Heart left ventricle (tissue), 16 donors: ENCODE data around the gene RNASE8. TPM values are rescaled to one million over a fixed set of nuclear protein-coding genes. Genes with fewer than 3 reads are reported as not detected.

Experiments used
- ATAC-seq, 4 donors: fragments of 200-7000 bp; cut with Tn5 transposase; one replicate each; pipeline ENCODE4 v1.9.1; 2020 to 2022; ENCODE audit warnings: moderate library complexity in 4 of 4, mild to moderate bottlenecking in 3 of 4, moderate number of reproducible peaks in 1 of 4
- DNase-seq, 5 donors: peaks; one replicate each; pipeline ENCODE4 v3.0.0-alpha.2; 2020
- H3K27ac ChIP-seq, 12 donors: fragments of 200-600 bp; sonication (generic) in 4 of 12; one replicate each; pipeline versions ENCODE4 v1.5.0 to v1.8.0; 2016 to 2022; ENCODE audit warnings: mild to moderate bottlenecking in 2 of 12
- H3K27me3 ChIP-seq, 9 donors: fragments of 200-600 bp; sonication (generic) in 2 of 9; one replicate each; pipeline versions ENCODE4 v1.5.1 to v1.8.0; 2016 to 2022; ENCODE audit warnings: mild to moderate bottlenecking in 3 of 9
- H3K36me3 ChIP-seq, 9 donors: fragments of 200-600 bp; sonication (generic) in 2 of 9; one replicate each; pipeline versions ENCODE4 v1.5.0 to v1.8.0; 2018 to 2022; ENCODE audit warnings: mild to moderate bottlenecking in 2 of 9
- H3K4me1 ChIP-seq, 12 donors: fragments of 200-600 bp; sonication (generic) in 4 of 12; one replicate each; pipeline versions ENCODE4 v1.5.0 to v1.8.0; 2016 to 2022; ENCODE audit warnings: mild to moderate bottlenecking in 3 of 12
- H3K4me3 ChIP-seq, 12 donors: fragments of 200-600 bp; sonication (generic) in 4 of 12; one replicate each; pipeline versions ENCODE4 v1.5.0 to v1.8.0; 2017 to 2022; ENCODE audit warnings: mild to moderate bottlenecking in 9 of 12, moderate library complexity in 4 of 12
- H3K9me3 ChIP-seq, 12 donors: fragments of 200-600 bp; sonication (generic) in 4 of 12; one replicate each; pipeline versions ENCODE4 v1.5.0 to v1.8.0; 2016 to 2022; ENCODE audit warnings: mild to moderate bottlenecking in 1 of 12
- CTCF ChIP-seq, 12 donors: fragments of 200-600 bp; sonication (generic) in 4 of 12; IDR thresholded peaks; one replicate each; pipeline versions ENCODE4 v1.5.0 to v1.8.0; 2018 to 2022; ENCODE audit warnings: antibody characterized with exemption in 12 of 12, mild to moderate bottlenecking in 5 of 12
- POLR2A ChIP-seq, 2 donors: fragments of 450-650 bp; IDR thresholded peaks; one replicate each; pipeline ENCODE4 v1.6.1; 2017; ENCODE audit warnings: antibody characterized with exemption in 2 of 2, mild to moderate bottlenecking in 2 of 2, moderate library complexity in 2 of 2
- WGBS, 4 donors: extraction: QIAGEN DNeasy Blood & Tissue Kit in 2 of 4; methylation state at CpG; one replicate each; pipeline versions ENCODE4 v1.1.5 to v1.1.7; 2013 to 2018; 5-methylcytosine and 5-hydroxymethylcytosine counted together
- intact Hi-C, 10 donors: fragments of 100-400 bp; cut with DNase I; formaldehyde crosslinking; loops; one replicate each; pipeline versions ENCODE4 v1.11.1 to v1.14.2; 2022
- polyA plus RNA-seq, 2 donors: library from polyadenylated mRNA; stranded (reverse); fragments of 200-250 nt; gene quantifications; one replicate each; pipeline ENCODE4 v1.2.3, GENCODE V29; 2013
- total RNA-seq, 9 donors: library from RNA; depleted of rRNA in 2 of 9; stranded (reverse); fragments of >200 nt in 2 of 9; fragmentation: NEBNext Ultra II Directional in 3 of 9; extraction: Animal tissue kit (Norgen Biotek cat#: 25700) in 3 of 9; gene quantifications; one replicate each; pipeline versions ENCODE4 v1.1.0 to v1.2.4, GENCODE V29; 2016 to 2023
- donor health status: ischemic (EF 13 %, LVEDD 7.1; RV severe dilation, severe dysfunction).
- donor health status: healthy with polysubstance abuse.
- donor health status: DM: no; HTN: yes; CAD: no.
- donor health status: DM: no; HTN: no; CAD: no.
- donor health status: ischemic (EF 25% LVEDD 6.9; RV normal size, moderate dysfunction).
- donor health status: ischemic (EF 25% LVEDD 5.7; RV mildly dilated, moderate dysfunction).
- donor health status: healthy.
- donor health status: DM: yes; HTN: yes; CAD: no.
- donor health status: ischemic (EF 35%, LVEDD 5.7; RV mildly dilated, moderate dysfunction).
- donor health status: nonischemic (EF 11% LVEDD 7.7; RV severe dilation, severe dysfunction).
- donor health status: DM: yes; HTN: yes; CAD: no.
- donor health status: PGD.
- donor health status: ischemic (EF 29% LVEDD 5.4; RV normal size, mild dysfunction).
- donor health status: nonischemic (EF 23%, LVEDD 6.1; RV moderate dilation, normal function).

Gene RNASE8
- total and polyA plus RNA-seq, 11 donors = not detected

- TF ChIP-seq POLR2A (IDR thresholded peaks at IDR 0.05) (no peak), CTCF (IDR thresholded peaks at IDR 0.05) (no peak)
Observed at GRCh38 chr14:21033133-21033698, 24.4 kb upstream of the RNASE8 start.

DNA sequence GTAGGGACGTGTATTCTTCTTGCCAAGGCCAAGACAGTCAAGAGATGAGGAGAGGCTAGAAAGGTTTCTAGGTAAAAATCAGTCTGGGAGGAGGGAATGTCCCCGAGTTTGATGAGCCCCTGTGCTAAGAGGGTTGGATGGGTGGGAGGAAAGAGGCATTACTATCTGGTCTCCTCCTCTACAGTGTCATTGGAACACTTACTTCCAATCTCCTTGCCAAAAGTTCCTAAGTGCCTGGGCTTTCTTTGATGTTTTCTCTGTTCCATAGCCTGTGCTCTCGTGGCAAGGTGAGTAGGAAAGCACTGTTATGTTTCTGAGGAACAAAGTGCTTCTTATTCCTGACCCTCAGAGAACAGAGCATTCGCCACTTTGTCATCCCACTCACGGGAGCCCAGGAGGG lies 22.9 kb upstream of the RNASE8 start, which contains the start of gene RNASE13:
TSS of gene RNASE13 (minus strand) at position 101 of the 400 bp plus-strand sequence. CDS start 519 bp downstream, outside the sequence.
- TF ChIP-seq CTCF (IDR thresholded peaks at IDR 0.05) = no peak
- TF ChIP-seq POLR2A (IDR thresholded peaks at IDR 0.05) = no peak
- Histone ChIP-seq H3K36me3 (no peaks in the 10 kb centered on the region), H3K27me3 (no peaks in the 10 kb centered on the region), H3K9me3 (no peaks in the 10 kb centered on the region), H3K27ac (no peak within 1 kb of the TSS), H3K4me1 (peaks cover 0 to 26% (median 16%) of the 10 kb centered on the region in 12 donors), H3K4me3 (no peak within 1 kb of the TSS)
- intact Hi-C loops = loop anchor here in 1 of 10 donors (5.0 kb wide), 1 partner anchor 177 kb away; no protein-coding TSS in a partner anchor
- WGBS, 4 donors = 84 to 91% (median 88%) methylated on average over 5 of the region's 5 CpGs
- DNase-seq = no peak
- no peak for ATAC-seq

More at GRCh38 chr14:21033133-21033698, 24.4 kb upstream of the RNASE8 start:
- WGBS, 4 donors = 82 to 90% (median 86%) methylated on average over 4 of the region's 4 CpGs
- H3K4me3 ChIP-seq = no peak overlapping the region
- intact Hi-C loops = no loop called here
- no peaks in the 10 kb centered on the region for H3K27me3 ChIP-seq
- DNase-seq (no peak), ATAC-seq (no peak)
- H3K9me3 ChIP-seq = no peaks in the 10 kb centered on the region
- no peaks in the 10 kb centered on the region for H3K36me3 ChIP-seq
- H3K27ac ChIP-seq = no peak overlapping the region
- peaks cover 0 to 11% (median 2%) of the 10 kb centered on the region in 12 donors for H3K4me1 ChIP-seq

- no peaks in the 10 kb centered on the region for H3K36me3 ChIP-seq
- intact Hi-C loops = loop anchor here in 1 of 10 donors (5.0 kb wide), 1 partner anchor 179 kb away; no protein-coding TSS in a partner anchor
- H3K27me3 ChIP-seq = no peaks in the 10 kb centered on the region
- H3K9me3 ChIP-seq = no peaks in the 10 kb centered on the region
- H3K27ac ChIP-seq = peak overlapping the region in 6 of 12 donors; percentile 4 to 84 (median 18)
- no peak for ATAC-seq
- TF ChIP-seq CTCF (IDR thresholded peaks at IDR 0.05) = no peak
- no peak for TF ChIP-seq POLR2A (IDR thresholded peaks at IDR 0.05)
- peaks cover 0 to 33% (median 19%) of the 10 kb centered on the region in 12 donors for H3K4me1 ChIP-seq
- no peak for DNase-seq
- no peak overlapping the region for H3K4me3 ChIP-seq
- 90 to 96% (median 93%) methylated on average over 7 of the region's 7 CpGs for WGBS, 4 donors
Observed at GRCh38 chr14:21036751-21037150, 20.9 kb upstream of the RNASE8 start.

- H3K4me3 ChIP-seq = no peak overlapping the region
- 84 to 87% (median 85%) methylated on average over 3 of the region's 3 CpGs for WGBS, 4 donors
- peak overlapping the region in 6 of 12 donors; percentile 5 to 84 (median 42) for H3K27ac ChIP-seq
- peaks cover 0 to 33% (median 19%) of the 10 kb centered on the region in 12 donors for H3K4me1 ChIP-seq
- ATAC-seq (no peak), DNase-seq (peak in 1 of 5 donors; percentile 47)
- no peaks in the 10 kb centered on the region for H3K9me3 ChIP-seq
- no peaks in the 10 kb centered on the region for H3K36me3 ChIP-seq
- intact Hi-C loops = loop anchor here in 1 of 10 donors (5.0 kb wide), 1 partner anchor 180 kb away; no protein-coding TSS in a partner anchor
- no peaks in the 10 kb centered on the region for H3K27me3 ChIP-seq
- TF ChIP-seq POLR2A (IDR thresholded peaks at IDR 0.05) = no peak
- TF ChIP-seq CTCF (IDR thresholded peaks at IDR 0.05) = no peak
Observed at GRCh38 chr14:21037156-21037555, 20.5 kb upstream of the RNASE8 start.
